Measurements from ENCODE around the gene DRP2.

- no peak for TF ChIP-seq CTCF (IDR thresholded peaks at IDR 0.05)
- TF ChIP-seq POLR2A (IDR thresholded peaks at IDR 0.05), result no peak
These were observed 9.0 kb upstream of the DRP2 start for GRCh38 chrX:101210630-101211029.
